Lower leg skin (tissue), 3 donors: ENCODE results near the gene FAM174C.

Experiments used
- CTCF ChIP-seq, 3 donors: fragments of 450-650 bp; IDR thresholded peaks; one replicate each; pipeline ENCODE4 v1.5.1; 2016; ENCODE audit warnings: antibody characterized with exemption in 3 of 3, mild to moderate bottlenecking in 3 of 3, moderate library complexity in 2 of 3
- POLR2A ChIP-seq, 2 donors: fragments of 450-650 bp; IDR thresholded peaks; one replicate each; pipeline ENCODE4 v1.6.1; 2016 to 2017; ENCODE audit warnings: antibody characterized with exemption in 2 of 2, mild to moderate bottlenecking in 1 of 2, moderate library complexity in 1 of 2

- TF ChIP-seq CTCF (IDR thresholded peaks at IDR 0.05) (no peak), POLR2A (IDR thresholded peaks at IDR 0.05) (no peak)
These were observed 6.4 kb downstream of the FAM174C start for GRCh38 chr19:1281569-1282287.
